ENCODE data around the gene TTI1. TPM values are rescaled to one million over a fixed set of nuclear protein-coding genes. Genes with fewer than 3 reads are reported as not detected.

TTI1 gene
- polyA plus RNA-seq, 4 donors, result 20.9 to 32.6 (median 28.7) TPM

GRCh38 chr20:37941992-37942391 lies 91.3 kb downstream of the TTI1 start:
- DNase-seq (ENCODE audit: low read depth in 4 of 4, low spot score in 2 of 4), result no peak

- no peak for DNase-seq (ENCODE audit: low read depth in 4 of 4, low spot score in 2 of 4)
Observed at GRCh38 chr20:37941332-37941731, 91.9 kb downstream of the TTI1 start.

GRCh38 chr20:37940858-37941257 lies 92.4 kb downstream of the TTI1 start:
- no peak for DNase-seq (ENCODE audit: low read depth in 4 of 4, low spot score in 2 of 4)

- DNase-seq (ENCODE audit: low read depth in 4 of 4, low spot score in 2 of 4), result no peak
Observed at GRCh38 chr20:37939701-37940560, 93.3 kb downstream of the TTI1 start.

- no peak for DNase-seq (ENCODE audit: low read depth in 4 of 4, low spot score in 2 of 4)
Observed at GRCh38 chr20:37938954-37939353, 94.3 kb downstream of the TTI1 start.

- DNase-seq (ENCODE audit: low read depth in 4 of 4, low spot score in 2 of 4), result no peak
Observed at GRCh38 chr20:37938181-37938750, 95.0 kb downstream of the TTI1 start.

GRCh38 chr20:37937686-37938085 lies 95.6 kb downstream of the TTI1 start:
- DNase-seq (ENCODE audit: low read depth in 4 of 4, low spot score in 2 of 4), result no peak

GRCh38 chr20:37936451-37936850 lies 96.8 kb downstream of the TTI1 start:
- no peak for DNase-seq (ENCODE audit: low read depth in 4 of 4, low spot score in 2 of 4)

GRCh38 chr20:37936041-37936440 lies 97.2 kb downstream of the TTI1 start:
- DNase-seq (ENCODE audit: low read depth in 4 of 4, low spot score in 2 of 4), result no peak

GRCh38 chr20:37935435-37935834 lies 97.8 kb downstream of the TTI1 start:
- no peak for DNase-seq (ENCODE audit: low read depth in 4 of 4, low spot score in 2 of 4)

GRCh38 chr20:37934634-37935375 lies 98.5 kb downstream of the TTI1 start:
- no peak for DNase-seq (ENCODE audit: low read depth in 4 of 4, low spot score in 2 of 4)

GRCh38 chr20:37933786-37934633 lies 99.2 kb downstream of the TTI1 start:
- no peak for DNase-seq (ENCODE audit: low read depth in 4 of 4, low spot score in 2 of 4)

Other genes with a start within 250 kb of the TTI1 start
- gene VSTM2L, start 130.3 kb downstream of the TTI1 start, polyA plus RNA-seq (ENCODE audit: insufficient read length in 4 of 4), result 1 to 10 TPM; 1.8 to 2.9 (median 2.1) TPM
- 10 to 100 TPM; 35.3 to 41.6 (median 37.7) TPM for gene RPRD1B, start 290 bp upstream of the TTI1 start, polyA plus RNA-seq (ENCODE audit: insufficient read length in 4 of 4)
- 10 to 100 TPM; 35.8 to 38.1 (median 36.4) TPM for gene TGM2, start 131.8 kb upstream of the TTI1 start, polyA plus RNA-seq (ENCODE audit: insufficient read length in 4 of 4)
- 1 to 10 TPM; 2.3 to 5.5 (median 4.4) TPM for gene KIAA1755, start 227.3 kb upstream of the TTI1 start, polyA plus RNA-seq (ENCODE audit: insufficient read length in 4 of 4)